MCF 10A (cell line): Measurements from ENCODE around the gene HDGFL2. TPM values are rescaled to one million over a fixed set of nuclear protein-coding genes. Genes with fewer than 3 reads are reported as not detected.
A peak's percentile ranks its signal among the peaks of the same experiment; 100 is the strongest.

Experiments used
- BruUV-seq: library from RNA; stranded (reverse); fragments of 400-500 nt; replicated peaks from 2 replicates; lab custom pipeline; 2021; lab: Mats Ljungman, UMichigan
- CTCF ChIA-PET: fragments of 300-600 bp; sonication (Branson Sonifier 250); formaldehyde crosslinking; extraction: SDS; loops from one replicate; lab custom pipeline; 2021; ENCODE audit warnings: antibody characterized with exemption, inconsistent platforms; lab: Yijun Ruan, JAX
- POLR2A ChIA-PET: fragments of 300-600, 350-650 bp; sonication (Branson Sonifier 250); formaldehyde crosslinking; extraction: SDS; loops from one replicate; lab custom pipeline; 2020; ENCODE audit warnings: antibody characterized with exemption, inconsistent platforms; lab: Yijun Ruan, JAX
- DNase-seq: peaks from one replicate; pipeline ENCODE4 v3.0.0-alpha.2; 2018; ENCODE audit not compliant: unreplicated experiment
- H3K27ac Mint-ChIP-seq: one replicate; pipeline ENCODE4 v1.8.0; 2022; ENCODE audit warnings: mild to moderate bottlenecking, low read depth, mixed read lengths; ENCODE audit not compliant: unreplicated experiment
- H3K27me3 Mint-ChIP-seq: one replicate; pipeline ENCODE4 v1.8.0; 2022; ENCODE audit warnings: mixed read lengths; ENCODE audit not compliant: insufficient read depth, unreplicated experiment
- H3K36me3 Mint-ChIP-seq: one replicate; pipeline ENCODE4 v1.8.0; 2022; ENCODE audit warnings: mild to moderate bottlenecking, moderate library complexity, mixed read lengths; ENCODE audit not compliant: insufficient read depth, unreplicated experiment
- H3K4me1 Mint-ChIP-seq: one replicate; pipeline ENCODE4 v1.8.0; 2022; ENCODE audit warnings: mixed read lengths; ENCODE audit not compliant: insufficient read depth, unreplicated experiment
- H3K4me3 Mint-ChIP-seq: one replicate; pipeline ENCODE4 v1.8.0; 2022; ENCODE audit warnings: mild to moderate bottlenecking, moderate library complexity, mixed read lengths; ENCODE audit not compliant: unreplicated experiment
- H3K9me3 Mint-ChIP-seq: one replicate; pipeline ENCODE4 v1.8.0; 2022; ENCODE audit warnings: mixed read lengths; ENCODE audit not compliant: unreplicated experiment
- CTCF ChIP-seq: fragments of 200-600 bp; IDR thresholded peaks from one replicate; pipeline ENCODE4 v1.8.0; 2022; ENCODE audit warnings: antibody characterized with exemption, mild to moderate bottlenecking; ENCODE audit not compliant: unreplicated experiment
- intact Hi-C: fragments of 100-400 bp; cut with micrococcal nuclease; formaldehyde crosslinking; loops from 2 replicates; pipeline ENCODE4 v1.14.1; 2022
- total RNA-seq: library from RNA; stranded (reverse); gene quantifications from 2 replicates; pipeline ENCODE4 v1.2.3, GENCODE V29; 2022

The HDGFL2 gene
- total RNA-seq, 1 experiment from 2014 or later, result 46.3 TPM

GRCh38 chr19:4467835-4468234 lies 4.3 kb upstream of the HDGFL2 start:
- Mint-ChIP-seq H3K9me3 (no peaks in the 10 kb centered on the region), H3K4me1 (no peaks in the 10 kb centered on the region), H3K4me3 (no peak overlapping the region), H3K27me3 (no peaks in the 10 kb centered on the region), H3K27ac (no peak overlapping the region), H3K36me3 (no peaks in the 10 kb centered on the region)
- TF ChIP-seq CTCF, result no peak
- DNase-seq, result no peak
- ChIA-PET POLR2A (interaction anchor here (1.3 to 7.6 kb wide), 3 partner anchors 11 to 125 kb away, joined by 3 to 67 read pairs (median 5); partner anchors contain the start of genes CHAF1A and UBXN6), CTCF (interaction anchor here (0.6 kb wide), 1 partner anchor 1933 kb away, joined by 3 read pairs; no protein-coding TSS in a partner anchor)
- intact Hi-C loops, result no loop called here
- BruUV-seq, result no TSS peak

- intact Hi-C loops, result no loop called here
- H3K27ac Mint-ChIP-seq, result no peak overlapping the region
Observed at GRCh38 chr19:4471403-4472173, 509 bp upstream of the HDGFL2 start.

GRCh38 chr19:4473011-4473762 lies 1.1 kb downstream of the HDGFL2 start:
- intact Hi-C loops, result no loop called here
- peaks cover 20% of the 10 kb centered on the region for H3K4me1 Mint-ChIP-seq
- CTCF ChIA-PET, result interaction anchor here (0.7 to 1.4 kb wide), 3 partner anchors 52 to 97 kb away, joined by 3 to 4 read pairs (median 3); no protein-coding TSS in a partner anchor
- no peaks in the 10 kb centered on the region for H3K27me3 Mint-ChIP-seq
- peak overlapping the region; percentile 64 for H3K27ac Mint-ChIP-seq
- POLR2A ChIA-PET, result interaction anchor here (0.6 to 7.6 kb wide), 4 partner anchors 16 to 130 kb away, joined by 3 to 67 read pairs (median 4); partner anchors contain the start of gene UBXN6
- TF ChIP-seq CTCF, result no peak
- no peak overlapping the region for H3K4me3 Mint-ChIP-seq
- no peak for DNase-seq
- no TSS peak for BruUV-seq
- no peaks in the 10 kb centered on the region for H3K9me3 Mint-ChIP-seq
- H3K36me3 Mint-ChIP-seq, result peaks cover 22% of the 10 kb centered on the region

More at GRCh38 chr19:4471403-4472173, 509 bp upstream of the HDGFL2 start:
- DNase-seq, result peak; percentile 100
- H3K27me3 Mint-ChIP-seq, result no peaks in the 10 kb centered on the region
- BruUV-seq, result no TSS peak
- peaks cover 6% of the 10 kb centered on the region for H3K36me3 Mint-ChIP-seq
- peaks cover 18% of the 10 kb centered on the region for H3K4me1 Mint-ChIP-seq
- no peaks in the 10 kb centered on the region for H3K9me3 Mint-ChIP-seq
- H3K4me3 Mint-ChIP-seq, result no peak overlapping the region
- ChIA-PET CTCF (interaction anchor here (0.6 to 1.5 kb wide), 4 partner anchors 15 to 119 kb away, joined by 3 to 5 read pairs (median 3); no protein-coding TSS in a partner anchor), POLR2A (interaction anchor here (0.5 to 7.6 kb wide), 19 partner anchors 9 to 466 kb away, joined by 3 to 67 read pairs (median 4); partner anchors contain the start of genes CHAF1A, FEM1A, SH3GL1 and STAP2)
- no peak for TF ChIP-seq CTCF
